ENCODE results near the gene ZNF530. TPM values are rescaled to one million over a fixed set of nuclear protein-coding genes. Genes with fewer than 3 reads are reported as not detected.

Gene ZNF530
- total RNA-seq (2013), result 3.9 TPM
- polyA plus RNA-seq, result 1 to 10 TPM in 1 of 3 donors, under 1 TPM in 2; 0.72 to 1.3 (median 0.84) TPM
- 1.5 and 1.9 TPM in 2 replicates for polyA minus RNA-seq
- total RNA-seq, result 0.50 to 4.5 (median 1.3) reads per million in 11 experiments

GRCh38 chr19:57599761-57600383, at the start of gene ZNF530:
TSS of gene ZNF530 (plus strand) at chr19:57599885. CDS start at chr19:57604346, 4,461 bp downstream.
- Histone ChIP-seq H3K79me2 (ENCODE audit: insufficient read depth, low read length) (no peaks in the 10 kb centered on the region), H3K4me2 (replicated peaks; ENCODE audit: extremely low read depth, low read length, poor library complexity, severe bottlenecking) (peak within 1 kb of the TSS; percentile 85), H3K27ac (ENCODE audit: low read depth in 1 of 2, low read length in 2 of 2) (peak within 1 kb of the TSS in 1 of 2 donors; percentile 67), H3K4me1 (ENCODE audit: control insufficient read depth in 1 of 2, insufficient read depth in 2 of 2, low read length in 2 of 2) (peaks cover 13 to 15% of the 10 kb centered on the region in 2 donors), H4K20me1 (ENCODE audit: insufficient read depth, low read length) (no peaks in the 10 kb centered on the region), H3K9ac (ENCODE audit: insufficient read depth, low read length, poor library complexity, severe bottlenecking) (peak within 1 kb of the TSS; percentile 69), H3K4me3 (replicated peaks in 1 of 3; ENCODE audit: low read depth in 2 of 3, low read length in 3 of 3) (peak within 1 kb of the TSS; percentile 46 to 90 (median 78)), H3K9me3 (replicated peaks in 1 of 2; ENCODE audit: control insufficient read depth in 1 of 2, insufficient read depth in 1 of 2, low read length in 2 of 2) (peaks cover 60 to 72% of the 10 kb centered on the region in 2 donors), H3K36me3 (replicated peaks in 1 of 2; ENCODE audit: control insufficient read depth in 1 of 2, insufficient read depth in 2 of 2, low read length in 2 of 2) (peaks cover 6 to 26% of the 10 kb centered on the region in 2 donors), H3K27me3 (ENCODE audit: control insufficient read depth in 2 of 2, insufficient read depth in 2 of 2, low read length in 2 of 2) (no peaks in the 10 kb centered on the region), H2AFZ (ENCODE audit: insufficient read depth, low read depth, low read length, poor library complexity, severe bottlenecking) (peak within 1 kb of the TSS; percentile 96)
- WGBS (ENCODE audit: insufficient coverage), result under 1% methylated on average over 52 of the region's 53 CpGs
- peak within 1 kb of the TSS in 3 of 7 donors; percentile 26 to 42 (median 40) for H3K27ac Mint-ChIP-seq
- DNase-seq, result peak; percentile 87 to 91 (median 88)
- peaks cover 0 to 2% (median 0%) of the 10 kb centered on the region in 3 donors for H3K27me3 Mint-ChIP-seq (ENCODE audit: low read depth in 3 of 3)
- peak within 1 kb of the TSS; percentile 84 to 88 for H3K4me3 Mint-ChIP-seq
- peaks cover 47 to 66% (median 58%) of the 10 kb centered on the region in 7 donors for H3K9me3 Mint-ChIP-seq
- H3K4me1 Mint-ChIP-seq, result peaks cover 14% of the 10 kb centered on the region
- intact Hi-C loops (cut with micrococcal nuclease), result no loop called here
- H3K36me3 Mint-ChIP-seq, result peaks cover 19 to 34% of the 10 kb centered on the region in 2 donors
- no peak for TF ChIP-seq CTCF (IDR thresholded peaks at IDR 0.05)

- H3K27ac Mint-ChIP-seq, result peak overlapping the region in 1 of 7 donors; percentile 3
- H3K4me1 ChIP-seq (ENCODE audit: control insufficient read depth in 1 of 2, insufficient read depth in 2 of 2, low read length in 2 of 2), result no peaks in the 10 kb centered on the region
- peaks cover 71 to 93% (median 88%) of the 10 kb centered on the region in 7 donors for H3K9me3 Mint-ChIP-seq
Observed at GRCh38 chr19:57552432-57552831, 47.3 kb upstream of the ZNF530 start.

More at GRCh38 chr19:57552432-57552831, 47.3 kb upstream of the ZNF530 start:
- no peaks in the 10 kb centered on the region for H3K4me1 Mint-ChIP-seq
- no peak overlapping the region for H3K4me2 ChIP-seq (replicated peaks; ENCODE audit: extremely low read depth, low read length, poor library complexity, severe bottlenecking)
- H3K27me3 Mint-ChIP-seq (ENCODE audit: low read depth in 3 of 3), result no peaks in the 10 kb centered on the region
- no peaks in the 10 kb centered on the region for H3K27me3 ChIP-seq (ENCODE audit: control insufficient read depth in 2 of 2, insufficient read depth in 2 of 2, low read length in 2 of 2)
- no peak overlapping the region for H3K9ac ChIP-seq (ENCODE audit: insufficient read depth, low read length, poor library complexity, severe bottlenecking)
- no peak for DNase-seq
- H3K4me3 Mint-ChIP-seq, result no peak overlapping the region
- H3K27ac ChIP-seq (ENCODE audit: low read depth in 1 of 2, low read length in 2 of 2), result no peak overlapping the region
- H3K4me3 ChIP-seq (replicated peaks in 1 of 3; ENCODE audit: low read depth in 2 of 3, low read length in 3 of 3), result no peak overlapping the region
- intact Hi-C loops (cut with micrococcal nuclease), result no loop called here
- peaks cover 28 to 89% of the 10 kb centered on the region in 2 donors for H3K36me3 ChIP-seq (replicated peaks in 1 of 2; ENCODE audit: control insufficient read depth in 1 of 2, insufficient read depth in 2 of 2, low read length in 2 of 2)
- peaks cover 67 to 89% of the 10 kb centered on the region in 2 donors for H3K9me3 ChIP-seq (replicated peaks in 1 of 2; ENCODE audit: control insufficient read depth in 1 of 2, insufficient read depth in 1 of 2, low read length in 2 of 2)
- no peak for TF ChIP-seq CTCF (IDR thresholded peaks at IDR 0.05)
- H2AFZ ChIP-seq (ENCODE audit: insufficient read depth, low read depth, low read length, poor library complexity, severe bottlenecking), result no peak overlapping the region
- H4K20me1 ChIP-seq (ENCODE audit: insufficient read depth, low read length), result no peaks in the 10 kb centered on the region
- no peaks in the 10 kb centered on the region for H3K79me2 ChIP-seq (ENCODE audit: insufficient read depth, low read length)
- 90% methylated on average over 2 of the region's 2 CpGs for WGBS (ENCODE audit: insufficient coverage)
- peaks cover 83 to 95% of the 10 kb centered on the region in 2 donors for H3K36me3 Mint-ChIP-seq

Measured in CD14-positive monocyte (primary cell).